Measurements from ENCODE around the gene SIL1.
"Not testable (repeated sequence)": the region's sequence is repeated elsewhere in the genome, so short reads cannot be mapped to it uniquely, and the experiment has no call there.

The SIL1 gene

GRCh38 chr5:139171779-139172404 lies 26.3 kb downstream of the SIL1 start:
- DNase-seq = no peak

- no peak for DNase-seq
Measured at GRCh38 chr5:139167952-139168720, 30.0 kb downstream of the SIL1 start.

- no peak for DNase-seq
Measured at GRCh38 chr5:139167533-139167932, 30.6 kb downstream of the SIL1 start.

- no peak for DNase-seq
Measured at GRCh38 chr5:139167063-139167462, 31.1 kb downstream of the SIL1 start.

GRCh38 chr5:139164897-139165296 lies 33.3 kb downstream of the SIL1 start:
- not testable (repeated sequence) for DNase-seq

- no peak for DNase-seq
Measured at GRCh38 chr5:139164020-139164419, 34.1 kb downstream of the SIL1 start.

- DNase-seq = no peak
Measured at GRCh38 chr5:139162448-139162847, 35.7 kb downstream of the SIL1 start.

- DNase-seq = no peak
Measured at GRCh38 chr5:139158791-139159190, 39.4 kb downstream of the SIL1 start.

- DNase-seq = no peak
Measured at GRCh38 chr5:139157556-139157955, 40.6 kb downstream of the SIL1 start.

- DNase-seq = no peak
Measured at GRCh38 chr5:139156814-139157213, 41.4 kb downstream of the SIL1 start.

GRCh38 chr5:139155333-139155732 lies 42.8 kb downstream of the SIL1 start:
- no peak for DNase-seq

- DNase-seq = no peak
Measured at GRCh38 chr5:139151902-139152301, 46.3 kb downstream of the SIL1 start.

GRCh38 chr5:139150367-139150999 lies 47.7 kb downstream of the SIL1 start:
- DNase-seq = no peak

- no peak for DNase-seq
Measured at GRCh38 chr5:139149477-139150199, 48.5 kb downstream of the SIL1 start.

GRCh38 chr5:139148986-139149385 lies 49.2 kb downstream of the SIL1 start:
- DNase-seq = no peak

GRCh38 chr5:139148306-139148705 lies 49.9 kb downstream of the SIL1 start:
- no peak for DNase-seq

- no peak for DNase-seq
Measured at GRCh38 chr5:139147483-139148087, 50.6 kb downstream of the SIL1 start.

GRCh38 chr5:139146809-139147482 lies 51.2 kb downstream of the SIL1 start:
- no peak for DNase-seq

- DNase-seq = no peak
Measured at GRCh38 chr5:139141446-139142204, 56.5 kb downstream of the SIL1 start.

- DNase-seq = no peak
Measured at GRCh38 chr5:139140591-139141071, 57.5 kb downstream of the SIL1 start.

- no peak for DNase-seq
Measured at GRCh38 chr5:139138809-139139208, 59.4 kb downstream of the SIL1 start.

Data from activated naive CD4-positive, alpha-beta T cell treated with Interleukin-2 at 50 U/mL for 16 hours (primary cell).